ENCODE results near the gene KDM2A.
A peak's percentile ranks its signal among the peaks of the same experiment; 100 is the strongest.
"Not testable (repeated sequence)": the region's sequence is repeated elsewhere in the genome, so short reads cannot be mapped to it uniquely, and the experiment has no call there.

The KDM2A gene

GRCh38 chr11:67255353-67255752, 136.3 kb downstream of the KDM2A start:
- no peak for TF ChIP-seq CTCF (IDR thresholded peaks at IDR 0.05; ENCODE audit: control insufficient read depth, insufficient read depth, low read depth, low read length, missing control alignments)
- DNase-seq (ENCODE audit: low read depth): no peak
- no peak overlapping the region for H3K4me3 ChIP-seq (ENCODE audit: control insufficient read depth, low read depth, low read length)

- H3K4me3 ChIP-seq (ENCODE audit: control insufficient read depth, low read depth, low read length): no peak overlapping the region
- DNase-seq (ENCODE audit: low read depth): no peak
- no peak for TF ChIP-seq CTCF (IDR thresholded peaks at IDR 0.05; ENCODE audit: control insufficient read depth, insufficient read depth, low read depth, low read length, missing control alignments)
Observed at GRCh38 chr11:67255864-67256263, 136.8 kb downstream of the KDM2A start.

GRCh38 chr11:67256477-67257135, 137.5 kb downstream of the KDM2A start:
- H3K4me3 ChIP-seq (ENCODE audit: control insufficient read depth, low read depth, low read length): no peak overlapping the region
- TF ChIP-seq CTCF (IDR thresholded peaks at IDR 0.05; ENCODE audit: control insufficient read depth, insufficient read depth, low read depth, low read length, missing control alignments): no peak
- DNase-seq (ENCODE audit: low read depth): no peak

- no peak for TF ChIP-seq CTCF (IDR thresholded peaks at IDR 0.05; ENCODE audit: control insufficient read depth, insufficient read depth, low read depth, low read length, missing control alignments)
- no peak for DNase-seq (ENCODE audit: low read depth)
- H3K4me3 ChIP-seq (ENCODE audit: control insufficient read depth, low read depth, low read length): no peak overlapping the region
Observed at GRCh38 chr11:67260406-67260805, 141.3 kb downstream of the KDM2A start.

GRCh38 chr11:67260885-67261639, 142.0 kb downstream of the KDM2A start:
- H3K4me3 ChIP-seq (ENCODE audit: control insufficient read depth, low read depth, low read length): peak overlapping the region; percentile 40

GRCh38 chr11:67261640-67261945, 142.5 kb downstream of the KDM2A start:
- peak overlapping the region; percentile 9 for H3K4me3 ChIP-seq (ENCODE audit: control insufficient read depth, low read depth, low read length)
- DNase-seq (ENCODE audit: low read depth): no peak
- peak; percentile 15 for TF ChIP-seq CTCF (IDR thresholded peaks at IDR 0.05; ENCODE audit: control insufficient read depth, insufficient read depth, low read depth, low read length, missing control alignments)

More at GRCh38 chr11:67260885-67261639, 142.0 kb downstream of the KDM2A start:
- not testable (repeated sequence) for DNase-seq (ENCODE audit: low read depth)

GRCh38 chr11:67261946-67262681, 143.1 kb downstream of the KDM2A start:
- no peak overlapping the region for H3K4me3 ChIP-seq (ENCODE audit: control insufficient read depth, low read depth, low read length)

More at GRCh38 chr11:67261946-67262681, 143.1 kb downstream of the KDM2A start:
- TF ChIP-seq CTCF (IDR thresholded peaks at IDR 0.05; ENCODE audit: control insufficient read depth, insufficient read depth, low read depth, low read length, missing control alignments): no peak
- no peak for DNase-seq (ENCODE audit: low read depth)
